Middle frontal gyrus (tissue), 1 donor: Measurements from ENCODE around the gene KHDC4.

Experiments
- DNase-seq: peaks from one replicate; pipeline ENCODE4 v3.0.0-alpha.2; 2015; ENCODE audit warnings: low spot score; ENCODE audit errors: extremely low spot score

KHDC4 gene

GRCh38 chr1:155934097-155934935, at the start of gene KHDC4:
Gene KHDC4 (minus strand): TSS chr1:155934413. CDS start chr1:155934373, 40 bp downstream.
- peak; percentile 99 for DNase-seq

- DNase-seq = no peak
These were observed 49.2 kb upstream of the KHDC4 start for GRCh38 chr1:155983191-155984024.

- no peak for DNase-seq
These were observed 47.9 kb upstream of the KHDC4 start for GRCh38 chr1:155982106-155982505.

- DNase-seq = no peak
These were observed 47.3 kb upstream of the KHDC4 start for GRCh38 chr1:155981266-155982088.

- no peak for DNase-seq
These were observed 45.6 kb upstream of the KHDC4 start for GRCh38 chr1:155979597-155980343.

- DNase-seq = no peak
These were observed 44.8 kb upstream of the KHDC4 start for GRCh38 chr1:155978973-155979429.

- no peak for DNase-seq
These were observed 44.2 kb upstream of the KHDC4 start, which contains the start of gene ARHGEF2 for GRCh38 chr1:155978325-155978972. Gene ARHGEF2 (minus strand): TSS chr1:155978547. CDS start chr1:155978427, 120 bp downstream.

- no peak for DNase-seq
These were observed 43.6 kb upstream of the KHDC4 start for GRCh38 chr1:155977690-155978324.

GRCh38 chr1:155976913-155977689, 42.9 kb upstream of the KHDC4 start:
- no peak for DNase-seq

- DNase-seq = no peak
These were observed 42.1 kb upstream of the KHDC4 start for GRCh38 chr1:155976062-155976912.

- no peak for DNase-seq
These were observed 41.3 kb upstream of the KHDC4 start for GRCh38 chr1:155975375-155976061.

- peak; percentile 42 for DNase-seq
These were observed 40.2 kb upstream of the KHDC4 start for GRCh38 chr1:155974208-155975115.

- no peak for DNase-seq
These were observed 39.5 kb upstream of the KHDC4 start for GRCh38 chr1:155973723-155974122.

GRCh38 chr1:155971910-155972809, 37.9 kb upstream of the KHDC4 start:
- DNase-seq = no peak

- DNase-seq = no peak
These were observed 36.4 kb upstream of the KHDC4 start for GRCh38 chr1:155970531-155971167.
